SK-N-SH (cell line): Measurements from ENCODE around the gene BIRC7. TPM values are rescaled to one million over a fixed set of nuclear protein-coding genes. Genes with fewer than 3 reads are reported as not detected.

Experiments used
- CTCF ChIA-PET: fragments of 300-600, 350-600 bp; formaldehyde crosslinking; extraction: SDS; loops from one replicate; lab custom pipeline; 2021; lab: Yijun Ruan, JAX
- POLR2A ChIA-PET: fragments of 350-600 bp; sonication (Branson Sonifier 250); formaldehyde crosslinking; extraction: SDS; loops from one replicate; lab custom pipeline; 2020; ENCODE audit warnings: antibody characterized with exemption, inconsistent platforms; lab: Yijun Ruan, JAX
- DNase-seq: peaks from one replicate; pipeline ENCODE4 v3.0.0; 2012
- H2AFZ ChIP-seq: fragments of 200-600 bp; sonication (generic); 2 replicates; pipeline ENCODE4 v1.8.1; 2016; ENCODE audit warnings: antibody characterized with exemption, mild to moderate bottlenecking, low read depth
- H3F3A ChIP-seq: fragments of 200-600 bp; sonication (generic); replicated peaks from 2 replicates; pipeline ENCODE3; 2016; ENCODE audit warnings: antibody characterized with exemption, mild to moderate bottlenecking; ENCODE audit not compliant: insufficient read depth
- H3K27ac ChIP-seq, 2 experiments: fragments of 200-500 bp in 1 of 2; fragments of 200-600 bp in 1 of 2; sonication (Bioruptor generic) in 1 of 2; sonication (generic), shearing (Covaris generic) in 1 of 2; 2 replicates each; pipeline versions ENCODE4 v1.5.1 to v1.6.1; 2014 to 2016; ENCODE audit warnings: low read depth in 2 of 2, inconsistent platforms in 1 of 2, low read length in 1 of 2, mild to moderate bottlenecking in 1 of 2, mixed read lengths in 1 of 2
- H3K27me3 ChIP-seq: fragments of 200-600 bp; sonication (generic), shearing (Covaris generic); 2 replicates; pipeline ENCODE4 v1.6.1; 2016; ENCODE audit warnings: mixed run types; ENCODE audit not compliant: insufficient read depth
- H3K36me3 ChIP-seq, 2 experiments: fragments of 200-500 bp in 1 of 2; fragments of 200-600 bp in 1 of 2; sonication (Bioruptor generic) in 1 of 2; sonication (generic) in 1 of 2; replicated peaks in 1 of 2; 2 replicates each; pipeline versions ENCODE3 to v1.5.1; 2014 to 2016; ENCODE audit warnings: low read length in 1 of 2, mild to moderate bottlenecking in 1 of 2; ENCODE audit not compliant: insufficient read depth in 2 of 2, control insufficient read depth in 1 of 2
- H3K4me1 ChIP-seq, 2 experiments: fragments of 200-500 bp in 1 of 2; fragments of 200-600 bp in 1 of 2; sonication (Bioruptor generic) in 1 of 2; sonication (generic), shearing (Covaris generic) in 1 of 2; 2 replicates each; pipeline versions ENCODE4 v1.5.1 to v1.6.1; 2014 to 2016; ENCODE audit warnings: low read depth in 1 of 2, low read length in 1 of 2, mixed run types in 1 of 2; ENCODE audit not compliant: insufficient read depth in 2 of 2, control insufficient read depth in 1 of 2
- H3K4me2 ChIP-seq: fragments of 200-600 bp; sonication (generic), shearing (Covaris generic); 2 replicates; pipeline ENCODE4 v1.6.1; 2017; ENCODE audit warnings: mixed run types
- H3K4me3 ChIP-seq, 2 experiments: fragments of 200-500 bp in 1 of 2; fragments of 200-600 bp in 1 of 2; sonication (Bioruptor generic) in 1 of 2; sonication (generic), shearing (Covaris generic) in 1 of 2; 2 replicates each; pipeline versions ENCODE4 v1.5.1 to v1.8.1; 2014 to 2016; ENCODE audit warnings: low read depth in 2 of 2, inconsistent platforms in 1 of 2, low read length in 1 of 2, mild to moderate bottlenecking in 1 of 2, mixed read lengths in 1 of 2, moderate library complexity in 1 of 2
- H3K79me2 ChIP-seq: fragments of 200-600 bp; sonication (generic); 2 replicates; pipeline ENCODE4 v1.8.1; 2017; ENCODE audit warnings: mild to moderate bottlenecking; ENCODE audit not compliant: insufficient read depth
- H3K9ac ChIP-seq: fragments of 200-600 bp; sonication (generic); 2 replicates; pipeline ENCODE4 v1.6.1; 2017; ENCODE audit warnings: mixed run types
- H3K9me2 ChIP-seq: fragments of 200-600 bp; sonication (generic); 2 replicates; pipeline ENCODE4 v1.6.1; 2017; ENCODE audit warnings: mixed run types
- H3K9me3 ChIP-seq: fragments of 200-600 bp; sonication (generic); 2 replicates; pipeline ENCODE4 v1.6.1; 2017; ENCODE audit warnings: mixed run types, mild to moderate bottlenecking, moderate library complexity
- H4K20me1 ChIP-seq: fragments of 200-600 bp; sonication (generic); 2 replicates; pipeline ENCODE4 v1.6.1; 2017; ENCODE audit warnings: mild to moderate bottlenecking, mixed run types; ENCODE audit not compliant: insufficient read depth
- EP300 ChIP-seq, 2 experiments: IDR thresholded peaks; 2 replicates each; pipeline versions ENCODE4 v1.4.0 to v1.6.1; 2012; ENCODE audit warnings: borderline replicate concordance in 1 of 2, low read depth in 1 of 2, low read length in 1 of 2
- FOXJ3 ChIP-seq: sonication (generic); formaldehyde crosslinking; IDR thresholded peaks from 2 replicates; pipeline ENCODE4 v1.5.1; 2020; ENCODE audit warnings: mild to moderate bottlenecking, missing genetic modification reagents
- GATA2 ChIP-seq: sonication (generic); formaldehyde crosslinking; IDR thresholded peaks from 2 replicates; pipeline ENCODE4 v1.5.0; 2020; ENCODE audit warnings: mild to moderate bottlenecking, missing genetic modification reagents
- JUND ChIP-seq: IDR thresholded peaks from 2 replicates; pipeline ENCODE4 v1.4.0; 2012
- MEF2A ChIP-seq: IDR thresholded peaks from 2 replicates; pipeline ENCODE4 v1.4.0; 2012; ENCODE audit warnings: low read depth, borderline replicate concordance
- MXI1 ChIP-seq: IDR thresholded peaks from 2 replicates; pipeline ENCODE4 v1.6.1; 2012; ENCODE audit warnings: mild to moderate bottlenecking, low read depth, low read length, improper control_type of control experiment
- NFIC ChIP-seq: IDR thresholded peaks from 2 replicates; pipeline ENCODE4 v1.4.0; 2012; ENCODE audit warnings: borderline replicate concordance
- POLR2AphosphoS5 ChIP-seq: IDR thresholded peaks from 2 replicates; pipeline ENCODE4 v1.6.1; 2012; ENCODE audit warnings: low read depth, low read length
- RCOR1 ChIP-seq: fragments of 150-350 bp; IDR thresholded peaks from 2 replicates; pipeline ENCODE4 v1.6.1; 2017; ENCODE audit warnings: antibody characterized with exemption, low read length
- SIN3A ChIP-seq: IDR thresholded peaks from 2 replicates; pipeline ENCODE4 v1.6.1; 2012; ENCODE audit warnings: low read depth, mild to moderate bottlenecking, low read length, moderate library complexity, borderline replicate concordance
- TAF1 ChIP-seq: IDR thresholded peaks from 2 replicates; pipeline ENCODE4 v1.6.1; 2012; ENCODE audit warnings: low read depth, mild to moderate bottlenecking, low read length, moderate library complexity, borderline replicate concordance
- WGBS: methylation state at CpG from one replicate; pipeline ENCODE4 v1.1.6; 2017; ENCODE audit warnings: low lambda C conversion rate; 5-methylcytosine and 5-hydroxymethylcytosine counted together
- polyA plus RNA-seq, 3 experiments: library from polyadenylated mRNA; depleted of rRNA; stranded (reverse); fragments of >200 nt; gene quantifications; 2 replicates each; pipeline ENCODE4 v1.2.3, GENCODE V29; 2012
- TF ChIP-seq, protein P1 (sequence below): fragments of 200-600 bp; sonication (generic); IDR thresholded peaks from 2 replicates; pipeline ENCODE4 v1.6.1; 2017; ENCODE audit warnings: antibody characterized with exemption, mild to moderate bottlenecking, moderate library complexity
- TF ChIP-seq, protein P2 (sequence below): IDR thresholded peaks from 2 replicates; pipeline ENCODE4; 2012
- TF ChIP-seq, protein P3 (sequence below): IDR thresholded peaks from 2 replicates; pipeline ENCODE4 v1.6.1; 2012; ENCODE audit warnings: mild to moderate bottlenecking, low read depth, low read length, moderate library complexity
- TF ChIP-seq, protein P4 (sequence below): fragments of 150-350 bp; IDR thresholded peaks from 2 replicates; pipeline ENCODE4 v1.6.1; 2016; ENCODE audit warnings: mild to moderate bottlenecking, low read depth, low read length
- TF ChIP-seq, protein P5 (sequence below): fragments of 150-350 bp; IDR thresholded peaks from 2 replicates; pipeline ENCODE4 v1.6.1; 2017; ENCODE audit warnings: antibody characterized with exemption, low read length, low read depth, borderline replicate concordance

BIRC7 gene
- polyA plus RNA-seq, 1 of the 3 experiments (the other 2 are of a cell fraction): not detected

DNA sequence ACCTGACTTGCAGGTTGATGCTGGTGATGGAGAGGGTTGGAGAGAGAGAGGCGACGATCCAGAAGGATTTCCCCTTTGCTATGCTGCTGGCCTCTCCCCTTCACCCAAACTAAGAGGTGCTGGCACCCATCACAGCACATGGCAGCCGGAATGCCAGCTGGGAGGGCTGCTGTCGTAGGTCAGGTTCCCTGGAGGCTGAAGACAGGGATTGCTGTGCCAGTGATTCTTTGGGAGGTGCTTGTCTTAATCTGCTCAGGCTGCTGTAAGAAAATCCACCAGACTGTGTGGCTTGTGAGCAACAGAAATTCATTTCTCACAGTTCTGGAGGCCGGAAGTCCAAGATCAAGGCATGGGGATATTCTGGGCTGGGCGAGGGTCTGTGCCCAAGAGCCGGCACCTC, 32.6 kb downstream of the BIRC7 start (continued):
- TF ChIP-seq, protein P1, sequence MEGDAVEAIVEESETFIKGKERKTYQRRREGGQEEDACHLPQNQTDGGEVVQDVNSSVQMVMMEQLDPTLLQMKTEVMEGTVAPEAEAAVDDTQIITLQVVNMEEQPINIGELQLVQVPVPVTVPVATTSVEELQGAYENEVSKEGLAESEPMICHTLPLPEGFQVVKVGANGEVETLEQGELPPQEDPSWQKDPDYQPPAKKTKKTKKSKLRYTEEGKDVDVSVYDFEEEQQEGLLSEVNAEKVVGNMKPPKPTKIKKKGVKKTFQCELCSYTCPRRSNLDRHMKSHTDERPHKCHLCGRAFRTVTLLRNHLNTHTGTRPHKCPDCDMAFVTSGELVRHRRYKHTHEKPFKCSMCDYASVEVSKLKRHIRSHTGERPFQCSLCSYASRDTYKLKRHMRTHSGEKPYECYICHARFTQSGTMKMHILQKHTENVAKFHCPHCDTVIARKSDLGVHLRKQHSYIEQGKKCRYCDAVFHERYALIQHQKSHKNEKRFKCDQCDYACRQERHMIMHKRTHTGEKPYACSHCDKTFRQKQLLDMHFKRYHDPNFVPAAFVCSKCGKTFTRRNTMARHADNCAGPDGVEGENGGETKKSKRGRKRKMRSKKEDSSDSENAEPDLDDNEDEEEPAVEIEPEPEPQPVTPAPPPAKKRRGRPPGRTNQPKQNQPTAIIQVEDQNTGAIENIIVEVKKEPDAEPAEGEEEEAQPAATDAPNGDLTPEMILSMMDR: no peak

DNA sequence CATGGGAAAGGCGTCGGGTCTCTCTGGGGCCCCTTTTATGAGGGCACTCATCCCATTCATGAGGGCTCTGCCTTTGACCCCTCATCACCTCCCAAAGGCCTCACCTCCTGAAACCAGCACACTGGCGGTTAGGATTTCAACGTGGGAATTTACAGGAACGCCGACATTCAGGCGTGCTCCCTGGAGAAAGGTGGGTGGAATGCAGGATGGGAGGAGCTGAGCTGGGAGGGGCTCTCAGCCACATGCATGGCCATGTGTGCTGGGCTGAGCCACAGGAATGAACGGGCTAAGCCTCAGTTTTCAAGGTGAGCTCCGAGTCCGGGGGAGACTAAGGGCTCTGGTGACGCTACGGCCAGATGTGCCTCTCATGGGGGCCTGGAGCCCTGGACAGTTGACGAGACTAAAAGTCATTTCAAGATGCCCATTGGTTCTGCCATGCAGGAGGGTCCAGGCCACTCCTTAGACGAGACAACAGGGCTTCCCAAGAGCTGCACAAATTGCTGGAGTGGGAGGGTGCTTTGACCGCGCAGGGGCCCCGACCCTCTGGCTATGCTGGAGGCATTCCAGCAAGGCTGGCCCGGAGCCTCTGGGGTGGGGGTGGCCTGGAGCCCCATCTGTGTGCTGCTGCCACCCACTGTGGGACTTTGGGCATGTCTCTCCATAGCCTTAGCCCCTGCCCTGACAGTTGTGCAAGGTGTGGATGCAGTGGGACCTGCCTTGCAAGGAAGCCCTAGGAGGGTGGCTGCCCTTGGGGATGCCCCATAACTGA, 33.1 kb downstream of the BIRC7 start:
- WGBS: 73% methylated on average over 9 of the region's 18 CpGs
- Histone ChIP-seq H3K9me2 (no peaks in the 10 kb centered on the region), H3K9ac (no peak overlapping the region)

More for the DNA sequence above, 33.1 kb downstream of the BIRC7 start:
- CTCF ChIA-PET: interaction anchor here (0.9 to 4.7 kb wide), 4 partner anchors 16 to 113 kb away, joined by 3 to 38 read pairs (median 4); no protein-coding TSS in a partner anchor
- Histone ChIP-seq H3K27ac (no peak overlapping the region), H3K9me3 (no peaks in the 10 kb centered on the region)
- TF ChIP-seq, protein P2, sequence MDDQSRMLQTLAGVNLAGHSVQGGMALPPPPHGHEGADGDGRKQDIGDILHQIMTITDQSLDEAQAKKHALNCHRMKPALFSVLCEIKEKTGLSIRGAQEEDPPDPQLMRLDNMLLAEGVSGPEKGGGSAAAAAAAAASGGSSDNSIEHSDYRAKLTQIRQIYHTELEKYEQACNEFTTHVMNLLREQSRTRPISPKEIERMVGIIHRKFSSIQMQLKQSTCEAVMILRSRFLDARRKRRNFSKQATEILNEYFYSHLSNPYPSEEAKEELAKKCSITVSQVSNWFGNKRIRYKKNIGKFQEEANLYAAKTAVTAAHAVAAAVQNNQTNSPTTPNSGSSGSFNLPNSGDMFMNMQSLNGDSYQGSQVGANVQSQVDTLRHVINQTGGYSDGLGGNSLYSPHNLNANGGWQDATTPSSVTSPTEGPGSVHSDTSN: no peak
- TF ChIP-seq EP300 (IDR thresholded peaks at IDR 0.05; ENCODE audit: borderline replicate concordance in 1 of 2, low read depth in 1 of 2, low read length in 1 of 2) (no peak), POLR2AphosphoS5 (no peak), RCOR1 (no peak), JUND (no peak), TAF1 (no peak), MXI1 (no peak), FOXJ3 (CRISPR knock-in tag) (no peak), MEF2A (no peak), NFIC (no peak), GATA2 (no peak), SIN3A (no peak)
- TF ChIP-seq, protein P1: no peak
- TF ChIP-seq, protein P3, sequence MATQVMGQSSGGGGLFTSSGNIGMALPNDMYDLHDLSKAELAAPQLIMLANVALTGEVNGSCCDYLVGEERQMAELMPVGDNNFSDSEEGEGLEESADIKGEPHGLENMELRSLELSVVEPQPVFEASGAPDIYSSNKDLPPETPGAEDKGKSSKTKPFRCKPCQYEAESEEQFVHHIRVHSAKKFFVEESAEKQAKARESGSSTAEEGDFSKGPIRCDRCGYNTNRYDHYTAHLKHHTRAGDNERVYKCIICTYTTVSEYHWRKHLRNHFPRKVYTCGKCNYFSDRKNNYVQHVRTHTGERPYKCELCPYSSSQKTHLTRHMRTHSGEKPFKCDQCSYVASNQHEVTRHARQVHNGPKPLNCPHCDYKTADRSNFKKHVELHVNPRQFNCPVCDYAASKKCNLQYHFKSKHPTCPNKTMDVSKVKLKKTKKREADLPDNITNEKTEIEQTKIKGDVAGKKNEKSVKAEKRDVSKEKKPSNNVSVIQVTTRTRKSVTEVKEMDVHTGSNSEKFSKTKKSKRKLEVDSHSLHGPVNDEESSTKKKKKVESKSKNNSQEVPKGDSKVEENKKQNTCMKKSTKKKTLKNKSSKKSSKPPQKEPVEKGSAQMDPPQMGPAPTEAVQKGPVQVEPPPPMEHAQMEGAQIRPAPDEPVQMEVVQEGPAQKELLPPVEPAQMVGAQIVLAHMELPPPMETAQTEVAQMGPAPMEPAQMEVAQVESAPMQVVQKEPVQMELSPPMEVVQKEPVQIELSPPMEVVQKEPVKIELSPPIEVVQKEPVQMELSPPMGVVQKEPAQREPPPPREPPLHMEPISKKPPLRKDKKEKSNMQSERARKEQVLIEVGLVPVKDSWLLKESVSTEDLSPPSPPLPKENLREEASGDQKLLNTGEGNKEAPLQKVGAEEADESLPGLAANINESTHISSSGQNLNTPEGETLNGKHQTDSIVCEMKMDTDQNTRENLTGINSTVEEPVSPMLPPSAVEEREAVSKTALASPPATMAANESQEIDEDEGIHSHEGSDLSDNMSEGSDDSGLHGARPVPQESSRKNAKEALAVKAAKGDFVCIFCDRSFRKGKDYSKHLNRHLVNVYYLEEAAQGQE: no peak
- TF ChIP-seq, protein P4, sequence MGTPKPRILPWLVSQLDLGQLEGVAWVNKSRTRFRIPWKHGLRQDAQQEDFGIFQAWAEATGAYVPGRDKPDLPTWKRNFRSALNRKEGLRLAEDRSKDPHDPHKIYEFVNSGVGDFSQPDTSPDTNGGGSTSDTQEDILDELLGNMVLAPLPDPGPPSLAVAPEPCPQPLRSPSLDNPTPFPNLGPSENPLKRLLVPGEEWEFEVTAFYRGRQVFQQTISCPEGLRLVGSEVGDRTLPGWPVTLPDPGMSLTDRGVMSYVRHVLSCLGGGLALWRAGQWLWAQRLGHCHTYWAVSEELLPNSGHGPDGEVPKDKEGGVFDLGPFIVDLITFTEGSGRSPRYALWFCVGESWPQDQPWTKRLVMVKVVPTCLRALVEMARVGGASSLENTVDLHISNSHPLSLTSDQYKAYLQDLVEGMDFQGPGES: no peak
- TF ChIP-seq, protein P5, sequence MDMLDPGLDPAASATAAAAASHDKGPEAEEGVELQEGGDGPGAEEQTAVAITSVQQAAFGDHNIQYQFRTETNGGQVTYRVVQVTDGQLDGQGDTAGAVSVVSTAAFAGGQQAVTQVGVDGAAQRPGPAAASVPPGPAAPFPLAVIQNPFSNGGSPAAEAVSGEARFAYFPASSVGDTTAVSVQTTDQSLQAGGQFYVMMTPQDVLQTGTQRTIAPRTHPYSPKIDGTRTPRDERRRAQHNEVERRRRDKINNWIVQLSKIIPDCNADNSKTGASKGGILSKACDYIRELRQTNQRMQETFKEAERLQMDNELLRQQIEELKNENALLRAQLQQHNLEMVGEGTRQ: no peak
- TF ChIP-seq, all 33 proteins: peak for 0
- no peaks in the 10 kb centered on the region for H3F3A ChIP-seq
- no peak for DNase-seq
- H3K36me3 ChIP-seq: no peaks in the 10 kb centered on the region
- POLR2A ChIA-PET: no interaction called here
- H3K4me2 ChIP-seq: no peak overlapping the region
- H2AFZ ChIP-seq: no peak overlapping the region
- peaks cover 12% of the 10 kb centered on the region for H3K79me2 ChIP-seq
- H3K27me3 ChIP-seq: no peaks in the 10 kb centered on the region; the same call in 1 of the 2 replicates
- no peak overlapping the region for H3K4me3 ChIP-seq
- H3K4me1 ChIP-seq: peaks cover 0 to 10% of the 10 kb centered on the region in 2 experiments; a peak in 2 of 4 replicates
- H4K20me1 ChIP-seq: peaks cover 4% of the 10 kb centered on the region
